BE2C (cell line): Measurements from ENCODE around the gene HRC.

Experiments used
- DNase-seq: peaks from one replicate; pipeline ENCODE4 v3.0.0-alpha.2; 2020
- H3K27me3 ChIP-seq: fragments of 250-450 bp; sonication (Bioruptor Pico); 2 replicates; pipeline ENCODE4 v1.5.1; 2020; ENCODE audit warnings: mild to moderate bottlenecking
- H3K36me3 ChIP-seq: fragments of 250-450 bp; sonication (Bioruptor Pico); 2 replicates; pipeline ENCODE4 v1.5.1; 2020; ENCODE audit warnings: mild to moderate bottlenecking
- H3K4me1 ChIP-seq: fragments of 250-450 bp; sonication (Bioruptor Pico); 2 replicates; pipeline ENCODE4 v1.5.1; 2020
- H3K4me3 ChIP-seq: 2 replicates; pipeline ENCODE4 v1.5.1; 2011; ENCODE audit warnings: low read depth, low read length
- H3K9me3 ChIP-seq: fragments of 250-450 bp; sonication (Bioruptor Pico); 2 replicates; pipeline ENCODE4 v1.5.1; 2020
- CTCF ChIP-seq: IDR thresholded peaks from 2 replicates; pipeline ENCODE4 v1.5.1; 2012; ENCODE audit warnings: mild to moderate bottlenecking, low read depth, low read length

HRC gene

GRCh38 chr19:49118565-49119410 is 36.4 kb downstream of the HRC start, which contains the start of gene C19orf73:
Gene C19orf73 (minus strand): TSS chr19:49119143. CDS start chr19:49119022, 121 bp downstream.
- no peaks in the 10 kb centered on the region for H3K9me3 ChIP-seq

GRCh38 chr19:49117677-49118564 is 37.3 kb downstream of the HRC start:
- DNase-seq: no peak
- H3K36me3 ChIP-seq: no peaks in the 10 kb centered on the region
- no peaks in the 10 kb centered on the region for H3K9me3 ChIP-seq
- no peak for TF ChIP-seq CTCF
- peaks cover 4% of the 10 kb centered on the region; the same call in 1 of the 2 replicates for H3K4me1 ChIP-seq
- no peaks in the 10 kb centered on the region for H3K27me3 ChIP-seq
- peak overlapping the region; percentile 81 for H3K4me3 ChIP-seq

More at GRCh38 chr19:49118565-49119410, 36.4 kb downstream of the HRC start, which contains the start of gene C19orf73:
- TF ChIP-seq CTCF: no peak; the same call in 1 of the 2 replicates
- peaks cover 2% of the 10 kb centered on the region; the same call in 1 of the 2 replicates for H3K4me1 ChIP-seq
- H3K27me3 ChIP-seq: no peaks in the 10 kb centered on the region
- H3K36me3 ChIP-seq: no peaks in the 10 kb centered on the region
- peak within 1 kb of the TSS; percentile 81 for H3K4me3 ChIP-seq
- peak; percentile 96 for DNase-seq

GRCh38 chr19:49116544-49116943 is 38.7 kb downstream of the HRC start:
- Histone ChIP-seq H3K4me1 (peaks cover 4% of the 10 kb centered on the region; the same call in 1 of the 2 replicates), H3K36me3 (no peaks in the 10 kb centered on the region), H3K27me3 (no peaks in the 10 kb centered on the region), H3K4me3 (no peak overlapping the region), H3K9me3 (no peaks in the 10 kb centered on the region)
- no peak for TF ChIP-seq CTCF
- no peak for DNase-seq

GRCh38 chr19:49114630-49115363 is 40.4 kb downstream of the HRC start:
- peaks cover 4% of the 10 kb centered on the region; the same call in 1 of the 2 replicates for H3K4me1 ChIP-seq
- peak; percentile 81 for DNase-seq
- TF ChIP-seq CTCF: no peak

GRCh38 chr19:49113762-49114629 is 41.2 kb downstream of the HRC start, which contains the start of gene LIN7B:
Gene LIN7B (plus strand): TSS chr19:49114370. CDS start chr19:49114405, 35 bp downstream.
- Histone ChIP-seq H3K27me3 (no peaks in the 10 kb centered on the region), H3K9me3 (no peaks in the 10 kb centered on the region), H3K36me3 (peaks cover 13% of the 10 kb centered on the region), H3K4me1 (peaks cover 4% of the 10 kb centered on the region; the same call in 1 of the 2 replicates), H3K4me3 (peak within 1 kb of the TSS; percentile 73)
- peak; percentile 17 for TF ChIP-seq CTCF
- DNase-seq: peak; percentile 92

More at GRCh38 chr19:49114630-49115363, 40.4 kb downstream of the HRC start:
- Histone ChIP-seq H3K36me3 (peaks cover 5% of the 10 kb centered on the region), H3K9me3 (no peaks in the 10 kb centered on the region), H3K4me3 (peak overlapping the region; percentile 73), H3K27me3 (no peaks in the 10 kb centered on the region)
